ENCODE results near the gene SIPA1L3.

Gene SIPA1L3

GRCh38 chr19:38239816-38240215 is 332.8 kb downstream of the SIPA1L3 start:
- Histone ChIP-seq H3K27ac (no peak overlapping the region), H3K4me1 (ENCODE audit: control insufficient read depth in 1 of 2, insufficient read depth in 1 of 2, low read depth in 1 of 2, low read length in 1 of 2) (peaks cover 0 to 8% of the 10 kb centered on the region in 2 experiments), H3K36me3 (no peaks in the 10 kb centered on the region), H3K27me3 (peaks cover 13% of the 10 kb centered on the region), H3K9me3 (no peaks in the 10 kb centered on the region), H3K4me3 (ENCODE audit: low read depth in 1 of 2, low read length in 1 of 2) (no peak overlapping the region)
- no peak for TF ChIP-seq CTCF (IDR thresholded peaks at IDR 0.05)

GRCh38 chr19:38243279-38243673 is 336.3 kb downstream of the SIPA1L3 start:
- no peak for TF ChIP-seq CTCF (IDR thresholded peaks at IDR 0.05)
- H3K36me3 ChIP-seq, result no peaks in the 10 kb centered on the region
- H3K4me1 ChIP-seq (ENCODE audit: control insufficient read depth in 1 of 2, insufficient read depth in 1 of 2, low read depth in 1 of 2, low read length in 1 of 2), result peaks cover 0 to 8% of the 10 kb centered on the region in 2 experiments
- no peak overlapping the region for H3K27ac ChIP-seq
- H3K4me3 ChIP-seq (ENCODE audit: low read depth in 1 of 2, low read length in 1 of 2), result no peak overlapping the region
- H3K27me3 ChIP-seq, result peaks cover 10% of the 10 kb centered on the region
- no peaks in the 10 kb centered on the region for H3K9me3 ChIP-seq

- no peak overlapping the region for H3K4me3 ChIP-seq (ENCODE audit: low read depth in 1 of 2, low read length in 1 of 2)
- peaks cover 0 to 8% of the 10 kb centered on the region in 2 experiments for H3K4me1 ChIP-seq (ENCODE audit: control insufficient read depth in 1 of 2, insufficient read depth in 1 of 2, low read depth in 1 of 2, low read length in 1 of 2)
- H3K27ac ChIP-seq, result no peak overlapping the region
- no peaks in the 10 kb centered on the region for H3K9me3 ChIP-seq
- no peaks in the 10 kb centered on the region for H3K36me3 ChIP-seq
- no peak for TF ChIP-seq CTCF (IDR thresholded peaks at IDR 0.05)
- H3K27me3 ChIP-seq, result peaks cover 19% of the 10 kb centered on the region
Measured at GRCh38 chr19:38245826-38246498, 339.0 kb downstream of the SIPA1L3 start.

- Histone ChIP-seq H3K27ac (no peak overlapping the region), H3K4me1 (ENCODE audit: control insufficient read depth in 1 of 2, insufficient read depth in 1 of 2, low read depth in 1 of 2, low read length in 1 of 2) (peaks cover 0 to 8% of the 10 kb centered on the region in 2 experiments), H3K9me3 (no peaks in the 10 kb centered on the region), H3K4me3 (ENCODE audit: low read depth in 1 of 2, low read length in 1 of 2) (no peak overlapping the region), H3K27me3 (peaks cover 30% of the 10 kb centered on the region), H3K36me3 (no peaks in the 10 kb centered on the region)
- no peak for TF ChIP-seq CTCF (IDR thresholded peaks at IDR 0.05)
Measured at GRCh38 chr19:38247126-38247525, 340.1 kb downstream of the SIPA1L3 start.

GRCh38 chr19:38247734-38248268 is 340.8 kb downstream of the SIPA1L3 start:
- Histone ChIP-seq H3K9me3 (no peaks in the 10 kb centered on the region), H3K36me3 (no peaks in the 10 kb centered on the region), H3K4me1 (ENCODE audit: control insufficient read depth in 1 of 2, insufficient read depth in 1 of 2, low read depth in 1 of 2, low read length in 1 of 2) (peaks cover 0 to 8% of the 10 kb centered on the region in 2 experiments), H3K27me3 (peaks cover 37% of the 10 kb centered on the region), H3K27ac (no peak overlapping the region), H3K4me3 (ENCODE audit: low read depth in 1 of 2, low read length in 1 of 2) (no peak overlapping the region)
- TF ChIP-seq CTCF (IDR thresholded peaks at IDR 0.05), result no peak
